Measurements from ENCODE around the gene ERBIN. TPM values are rescaled to one million over a fixed set of nuclear protein-coding genes. Genes with fewer than 3 reads are reported as not detected.

ERBIN gene
- total and polyA plus RNA-seq, 2 of the 13 experiments (the other 11 are each of a cell fraction or from before 2014, with no cell fraction given) = 14.4 to 41.7 TPM

DNA sequence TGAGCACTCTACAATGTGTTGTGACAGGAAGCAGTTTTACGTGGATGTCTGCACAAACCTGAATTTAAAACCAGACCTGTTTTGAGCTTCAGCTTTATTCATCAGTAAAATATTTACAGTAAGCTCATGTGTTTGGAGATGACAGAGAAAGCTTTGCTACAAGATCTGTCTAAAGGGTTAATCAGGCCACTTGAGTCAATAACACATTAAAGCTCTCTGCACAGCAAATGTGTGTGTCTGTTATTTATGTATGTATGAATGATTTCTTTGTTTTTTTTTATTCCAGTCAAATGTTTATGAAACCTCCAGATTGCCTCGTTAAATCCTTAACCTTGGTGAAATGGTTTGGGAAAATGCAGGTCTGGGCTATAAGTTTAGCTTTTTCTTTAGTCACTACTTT is 140.5 kb downstream of the ERBIN start:
- WGBS (ENCODE audit: low lambda C conversion rate) = 96% methylated on average over 2 of the region's 2 CpGs
- H3K4me1 ChIP-seq (ENCODE audit: insufficient read depth, low read length) = no peaks in the 10 kb centered on the region
- in situ Hi-C loops (cut with HindIII; ENCODE audit: extremely low pct_ligation_motif_present, low pct_unique_long_range_greater_than_20kb) = no loop called here
- no peak overlapping the region for H3K4me2 ChIP-seq (ENCODE audit: low read depth, low read length)
- ATAC-seq (no peak), FAIRE-seq (no peak), DNase-seq (ENCODE audit: low spot score) (no peak)
- intact Hi-C loops (cut with micrococcal nuclease; ENCODE audit: unreplicated experiment) = no loop called here
- no peaks in the 10 kb centered on the region for H3K27me3 ChIP-seq (ENCODE audit: control insufficient read depth in 1 of 2, insufficient read depth in 2 of 2, low read length in 2 of 2)
- no peak overlapping the region for H3K9ac ChIP-seq (ENCODE audit: insufficient read depth, low read depth, low read length)
- no peak overlapping the region for H2AFZ ChIP-seq (ENCODE audit: low read length)
- BruUV-seq (replicated peaks) = no TSS peak
- no peaks in the 10 kb centered on the region for H3K9me3 ChIP-seq (ENCODE audit: low read length)
- ChIA-PET POLR2A (no interaction called here), CTCF (ENCODE audit: low intra/inter-chr PET ratio, low total read pairs) (no interaction called here)
- peaks cover 0 to under 1% of the 10 kb centered on the region in 2 experiments; a peak in 2 of 5 replicates for H3K36me3 ChIP-seq (replicated peaks in 1 of 2; ENCODE audit: control insufficient read depth in 1 of 2, insufficient read depth in 2 of 2, low read length in 2 of 2)
- no peaks in the 10 kb centered on the region for H3K79me2 ChIP-seq (ENCODE audit: insufficient read depth, low read length)
- TF ChIP-seq, protein P1, sequence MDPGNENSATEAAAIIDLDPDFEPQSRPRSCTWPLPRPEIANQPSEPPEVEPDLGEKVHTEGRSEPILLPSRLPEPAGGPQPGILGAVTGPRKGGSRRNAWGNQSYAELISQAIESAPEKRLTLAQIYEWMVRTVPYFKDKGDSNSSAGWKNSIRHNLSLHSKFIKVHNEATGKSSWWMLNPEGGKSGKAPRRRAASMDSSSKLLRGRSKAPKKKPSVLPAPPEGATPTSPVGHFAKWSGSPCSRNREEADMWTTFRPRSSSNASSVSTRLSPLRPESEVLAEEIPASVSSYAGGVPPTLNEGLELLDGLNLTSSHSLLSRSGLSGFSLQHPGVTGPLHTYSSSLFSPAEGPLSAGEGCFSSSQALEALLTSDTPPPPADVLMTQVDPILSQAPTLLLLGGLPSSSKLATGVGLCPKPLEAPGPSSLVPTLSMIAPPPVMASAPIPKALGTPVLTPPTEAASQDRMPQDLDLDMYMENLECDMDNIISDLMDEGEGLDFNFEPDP (CRISPR knock-in tag; conservative IDR thresholded peaks at IDR 0.05) = no peak
- 0 out of 2 replicates have a peak, but pooled peaks have one; percentile 33 for TF ChIP-seq ZNF652 (CRISPR knock-in tag; IDR thresholded peaks at IDR 0.05; ENCODE audit: borderline replicate concordance, low read depth)
- no peak overlapping the region for H3K27ac ChIP-seq (ENCODE audit: extremely low read length, insufficient read depth, low read length)
- no peaks in the 10 kb centered on the region for H4K20me1 ChIP-seq (ENCODE audit: insufficient read depth, low read length)
- no peak overlapping the region for H3K4me3 ChIP-seq (replicated peaks in 1 of 3; ENCODE audit: insufficient read depth in 1 of 3, low read depth in 2 of 3, low read length in 3 of 3)

DNA sequence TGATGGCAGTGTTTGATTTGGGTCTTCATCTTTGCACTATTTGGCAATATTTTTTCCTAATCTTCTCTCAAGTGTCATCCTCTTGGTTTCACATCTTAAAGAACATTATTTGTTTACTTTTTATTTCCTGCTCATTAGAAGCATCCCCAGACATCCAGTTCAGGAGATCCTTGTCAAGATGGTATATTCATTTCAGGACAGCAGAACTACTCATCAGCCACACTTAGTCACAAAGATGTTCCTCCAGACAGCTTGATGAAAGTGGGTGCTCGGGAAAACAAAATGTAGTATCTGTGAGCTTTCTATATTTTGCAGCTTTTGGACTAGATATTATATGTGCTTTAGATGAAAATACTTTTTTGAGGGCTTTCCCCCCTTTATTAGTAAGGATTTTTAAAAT is 145.7 kb downstream of the ERBIN start:
- no peak overlapping the region for H3K4me3 ChIP-seq (replicated peaks in 1 of 3; ENCODE audit: insufficient read depth in 1 of 3, low read depth in 2 of 3, low read length in 3 of 3)
- no TSS peak for BruUV-seq (replicated peaks)
- POLR2A ChIA-PET = no interaction called here
- no peaks in the 10 kb centered on the region for H3K27me3 ChIP-seq (ENCODE audit: control insufficient read depth in 1 of 2, insufficient read depth in 2 of 2, low read length in 2 of 2)
- no peak overlapping the region for H3K27ac ChIP-seq (ENCODE audit: extremely low read length, insufficient read depth, low read length)
- no peaks in the 10 kb centered on the region for H4K20me1 ChIP-seq (ENCODE audit: insufficient read depth, low read length)
- no peak for FAIRE-seq
- H3K36me3 ChIP-seq (replicated peaks in 1 of 2; ENCODE audit: control insufficient read depth in 1 of 2, insufficient read depth in 2 of 2, low read length in 2 of 2) = peaks cover 0 to 5% of the 10 kb centered on the region in 2 experiments; a peak in 1 of 5 replicates
- intact Hi-C loops (cut with micrococcal nuclease; ENCODE audit: unreplicated experiment) = no loop called here
- no peaks in the 10 kb centered on the region for H3K4me1 ChIP-seq (ENCODE audit: insufficient read depth, low read length)
- CTCF ChIA-PET (ENCODE audit: low intra/inter-chr PET ratio, low total read pairs) = no interaction called here
- no peak overlapping the region for H3K9ac ChIP-seq (ENCODE audit: insufficient read depth, low read depth, low read length)
- H2AFZ ChIP-seq (ENCODE audit: low read length) = no peak overlapping the region
- no peak for ATAC-seq
- no peak for DNase-seq (ENCODE audit: low spot score)
- no peaks in the 10 kb centered on the region for H3K79me2 ChIP-seq (ENCODE audit: insufficient read depth, low read length)
- no peaks in the 10 kb centered on the region for H3K9me3 ChIP-seq (ENCODE audit: low read length)
- in situ Hi-C loops (cut with HindIII; ENCODE audit: extremely low pct_ligation_motif_present, low pct_unique_long_range_greater_than_20kb) = no loop called here
- WGBS (ENCODE audit: low lambda C conversion rate) = 100% methylated on average over 1 of the region's 1 CpG
- H3K4me2 ChIP-seq (ENCODE audit: low read depth, low read length) = no peak overlapping the region
- no peak for TF ChIP-seq ZNF101 (CRISPR knock-in tag; IDR thresholded peaks at IDR 0.05; ENCODE audit: borderline replicate concordance, low read depth)
- TF ChIP-seq, protein P2, sequence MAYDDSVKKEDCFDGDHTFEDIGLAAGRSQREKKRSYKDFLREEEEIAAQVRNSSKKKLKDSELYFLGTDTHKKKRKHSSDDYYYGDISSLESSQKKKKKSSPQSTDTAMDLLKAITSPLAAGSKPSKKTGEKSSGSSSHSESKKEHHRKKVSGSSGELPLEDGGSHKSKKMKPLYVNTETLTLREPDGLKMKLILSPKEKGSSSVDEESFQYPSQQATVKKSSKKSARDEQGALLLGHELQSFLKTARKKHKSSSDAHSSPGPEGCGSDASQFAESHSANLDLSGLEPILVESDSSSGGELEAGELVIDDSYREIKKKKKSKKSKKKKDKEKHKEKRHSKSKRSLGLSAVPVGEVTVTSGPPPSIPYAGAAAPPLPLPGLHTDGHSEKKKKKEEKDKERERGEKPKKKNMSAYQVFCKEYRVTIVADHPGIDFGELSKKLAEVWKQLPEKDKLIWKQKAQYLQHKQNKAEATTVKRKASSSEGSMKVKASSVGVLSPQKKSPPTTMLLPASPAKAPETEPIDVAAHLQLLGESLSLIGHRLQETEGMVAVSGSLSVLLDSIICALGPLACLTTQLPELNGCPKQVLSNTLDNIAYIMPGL (CRISPR knock-in tag; IDR thresholded peaks at IDR 0.05; ENCODE audit: borderline replicate concordance in 1 of 2, low read depth in 1 of 2) = no peak
- TF ChIP-seq, protein P3, sequence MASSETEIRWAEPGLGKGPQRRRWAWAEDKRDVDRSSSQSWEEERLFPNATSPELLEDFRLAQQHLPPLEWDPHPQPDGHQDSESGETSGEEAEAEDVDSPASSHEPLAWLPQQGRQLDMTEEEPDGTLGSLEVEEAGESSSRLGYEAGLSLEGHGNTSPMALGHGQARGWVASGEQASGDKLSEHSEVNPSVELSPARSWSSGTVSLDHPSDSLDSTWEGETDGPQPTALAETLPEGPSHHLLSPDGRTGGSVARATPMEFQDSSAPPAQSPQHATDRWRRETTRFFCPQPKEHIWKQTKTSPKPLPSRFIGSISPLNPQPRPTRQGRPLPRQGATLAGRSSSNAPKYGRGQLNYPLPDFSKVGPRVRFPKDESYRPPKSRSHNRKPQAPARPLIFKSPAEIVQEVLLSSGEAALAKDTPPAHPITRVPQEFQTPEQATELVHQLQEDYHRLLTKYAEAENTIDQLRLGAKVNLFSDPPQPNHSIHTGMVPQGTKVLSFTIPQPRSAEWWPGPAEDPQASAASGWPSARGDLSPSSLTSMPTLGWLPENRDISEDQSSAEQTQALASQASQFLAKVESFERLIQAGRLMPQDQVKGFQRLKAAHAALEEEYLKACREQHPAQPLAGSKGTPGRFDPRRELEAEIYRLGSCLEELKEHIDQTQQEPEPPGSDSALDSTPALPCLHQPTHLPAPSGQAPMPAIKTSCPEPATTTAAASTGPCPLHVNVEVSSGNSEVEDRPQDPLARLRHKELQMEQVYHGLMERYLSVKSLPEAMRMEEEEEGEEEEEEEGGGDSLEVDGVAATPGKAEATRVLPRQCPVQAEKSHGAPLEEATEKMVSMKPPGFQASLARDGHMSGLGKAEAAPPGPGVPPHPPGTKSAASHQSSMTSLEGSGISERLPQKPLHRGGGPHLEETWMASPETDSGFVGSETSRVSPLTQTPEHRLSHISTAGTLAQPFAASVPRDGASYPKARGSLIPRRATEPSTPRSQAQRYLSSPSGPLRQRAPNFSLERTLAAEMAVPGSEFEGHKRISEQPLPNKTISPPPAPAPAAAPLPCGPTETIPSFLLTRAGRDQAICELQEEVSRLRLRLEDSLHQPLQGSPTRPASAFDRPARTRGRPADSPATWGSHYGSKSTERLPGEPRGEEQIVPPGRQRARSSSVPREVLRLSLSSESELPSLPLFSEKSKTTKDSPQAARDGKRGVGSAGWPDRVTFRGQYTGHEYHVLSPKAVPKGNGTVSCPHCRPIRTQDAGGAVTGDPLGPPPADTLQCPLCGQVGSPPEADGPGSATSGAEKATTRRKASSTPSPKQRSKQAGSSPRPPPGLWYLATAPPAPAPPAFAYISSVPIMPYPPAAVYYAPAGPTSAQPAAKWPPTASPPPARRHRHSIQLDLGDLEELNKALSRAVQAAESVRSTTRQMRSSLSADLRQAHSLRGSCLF (CRISPR knock-in tag; IDR thresholded peaks at IDR 0.05; ENCODE audit: borderline replicate concordance) = no peak
- TF ChIP-seq ZNF614 (CRISPR knock-in tag; IDR thresholded peaks at IDR 0.05; ENCODE audit: borderline replicate concordance) = no peak
- no peak for TF ChIP-seq SRSF9 (IDR thresholded peaks at IDR 0.05; ENCODE audit: borderline replicate concordance, insufficient read depth, low read depth, low read length, poor library complexity, severe bottlenecking)
- no peak for TF ChIP-seq CEBPB (IDR thresholded peaks at IDR 0.05; ENCODE audit: borderline replicate concordance, low read depth, low read length)

All from HepG2 (cell line).